Measurements from ENCODE around the gene CPT1A.

CPT1A gene

GRCh38 chr11:68852628-68853027 lies 10.9 kb upstream of the CPT1A start:
- no peak for DNase-seq

DNA sequence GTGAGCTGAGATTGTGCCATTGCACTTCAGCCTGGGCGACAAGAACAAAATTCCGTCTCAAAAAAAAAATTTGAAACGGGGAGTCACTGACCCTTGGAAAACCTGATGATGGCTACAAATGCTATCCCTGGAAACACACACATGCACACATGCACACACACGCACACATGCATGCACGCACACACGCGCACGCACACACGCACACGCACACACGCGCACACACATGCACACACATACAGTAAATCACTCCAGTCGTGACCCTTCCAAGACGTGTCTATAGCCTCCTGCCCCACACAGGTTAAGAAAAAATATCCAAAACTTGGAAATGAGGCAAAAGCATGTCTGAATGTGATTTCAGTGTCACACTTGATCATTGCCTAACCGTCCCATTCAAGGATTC lies 6.7 kb upstream of the CPT1A start:
- DNase-seq = no peak

GRCh38 chr11:68847395-68847794 lies 5.7 kb upstream of the CPT1A start:
- DNase-seq = no peak

- DNase-seq = no peak
These were observed 3.8 kb upstream of the CPT1A start for GRCh38 chr11:68845351-68846002.

DNA sequence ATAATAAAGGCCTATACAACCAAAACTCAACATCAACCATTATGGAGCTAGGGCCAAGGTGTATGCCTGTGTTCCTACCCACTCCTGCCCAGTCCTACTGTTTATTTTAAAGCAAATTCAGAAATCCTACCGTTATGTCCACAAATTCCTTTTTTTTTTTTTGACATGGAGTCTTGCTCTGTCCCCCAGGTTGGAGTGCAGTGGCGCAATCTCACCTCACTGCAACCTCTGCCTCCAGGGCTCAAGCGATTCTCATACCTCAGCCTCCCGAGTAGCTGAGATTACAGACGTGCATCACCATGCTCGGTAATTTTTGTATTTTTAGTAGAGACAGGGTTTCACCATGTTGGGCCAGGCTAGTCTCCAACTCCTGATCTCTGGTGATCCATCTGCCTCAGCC lies 3.1 kb upstream of the CPT1A start:
- no peak for DNase-seq

DNA sequence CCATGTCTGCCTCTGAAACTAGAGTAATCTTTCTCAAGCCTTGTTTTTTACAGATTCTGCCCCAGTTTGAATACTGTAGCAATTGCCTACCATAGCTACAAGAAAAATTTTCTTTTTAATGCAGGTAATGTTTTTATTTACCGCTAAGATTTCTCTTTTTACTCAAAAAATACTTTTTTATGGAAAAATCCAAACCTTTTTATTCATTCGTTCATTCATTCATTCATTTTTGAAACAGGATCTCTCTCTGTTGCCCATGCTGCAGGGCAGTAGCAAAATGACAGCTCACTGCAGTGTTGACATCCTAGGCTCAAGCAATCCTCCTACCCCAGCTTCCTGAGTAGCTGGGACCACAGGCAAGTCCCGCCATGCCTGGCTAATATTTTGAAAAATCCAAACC lies 2.7 kb upstream of the CPT1A start:
- DNase-seq = no peak

DNA sequence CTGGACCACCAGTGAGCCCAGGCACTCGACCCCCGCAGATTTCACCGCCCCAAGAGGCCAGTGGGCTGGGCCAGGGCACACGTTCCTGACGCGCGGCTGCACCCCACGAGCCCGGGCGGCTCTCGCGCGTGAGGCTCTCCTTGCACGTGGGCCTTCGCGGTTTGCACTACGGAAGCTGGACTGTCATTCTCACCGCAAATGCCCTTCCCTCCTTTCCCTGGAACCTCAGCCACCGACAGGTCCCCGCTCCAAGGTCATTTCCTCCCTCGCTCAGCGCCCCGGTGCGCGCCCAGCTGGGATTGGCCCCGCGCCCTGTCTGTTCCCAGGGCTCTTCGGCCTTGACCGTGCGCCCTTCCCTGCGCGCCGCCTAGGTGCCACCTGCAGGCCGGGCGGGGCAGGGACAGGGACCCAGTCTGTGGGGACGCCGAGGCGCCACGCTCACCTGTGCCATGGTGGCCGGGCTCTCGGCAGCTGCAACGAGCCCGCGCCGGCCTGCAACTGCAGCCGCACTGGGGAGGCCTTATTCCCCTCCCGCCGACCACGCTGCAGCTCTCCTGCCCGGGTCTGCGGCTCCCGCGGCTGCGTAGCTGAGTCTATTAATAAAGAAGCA lies 2.1 kb upstream of the CPT1A start:
- DNase-seq = peak; percentile 83

- DNase-seq = peak; percentile 53
These were observed 1.4 kb upstream of the CPT1A start for GRCh38 chr11:68843052-68843561.

DNA sequence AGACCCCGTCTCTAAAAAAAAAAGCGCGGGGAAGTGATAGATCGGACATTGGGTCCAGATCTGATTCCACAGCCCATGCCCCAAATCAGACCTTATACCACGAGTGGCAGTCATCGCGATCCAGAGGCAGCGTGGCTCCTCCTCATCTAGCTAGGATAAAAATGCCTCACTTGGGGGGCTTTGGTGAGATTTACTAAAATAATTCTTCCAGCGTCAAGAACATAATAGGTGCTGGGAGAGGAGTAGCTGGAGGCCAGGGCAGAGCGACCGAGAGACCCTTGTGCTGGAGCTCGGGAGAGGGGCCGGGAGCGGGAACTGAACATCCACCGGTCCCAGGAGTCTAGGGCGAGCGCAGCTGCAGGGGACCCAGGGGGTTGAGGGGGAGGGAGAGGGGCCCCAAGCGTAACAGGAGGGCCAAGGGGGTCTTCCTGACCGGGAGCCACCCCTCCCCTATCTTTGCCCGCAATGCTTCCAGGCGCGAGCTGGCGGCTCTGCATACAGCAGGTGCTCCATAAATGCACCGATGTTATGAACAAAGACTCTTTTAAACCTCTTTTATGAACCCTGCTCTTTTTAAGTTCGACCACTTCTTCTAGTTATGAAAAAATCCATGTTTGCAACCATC lies 823 bp upstream of the CPT1A start:
- no peak for DNase-seq

DNA sequence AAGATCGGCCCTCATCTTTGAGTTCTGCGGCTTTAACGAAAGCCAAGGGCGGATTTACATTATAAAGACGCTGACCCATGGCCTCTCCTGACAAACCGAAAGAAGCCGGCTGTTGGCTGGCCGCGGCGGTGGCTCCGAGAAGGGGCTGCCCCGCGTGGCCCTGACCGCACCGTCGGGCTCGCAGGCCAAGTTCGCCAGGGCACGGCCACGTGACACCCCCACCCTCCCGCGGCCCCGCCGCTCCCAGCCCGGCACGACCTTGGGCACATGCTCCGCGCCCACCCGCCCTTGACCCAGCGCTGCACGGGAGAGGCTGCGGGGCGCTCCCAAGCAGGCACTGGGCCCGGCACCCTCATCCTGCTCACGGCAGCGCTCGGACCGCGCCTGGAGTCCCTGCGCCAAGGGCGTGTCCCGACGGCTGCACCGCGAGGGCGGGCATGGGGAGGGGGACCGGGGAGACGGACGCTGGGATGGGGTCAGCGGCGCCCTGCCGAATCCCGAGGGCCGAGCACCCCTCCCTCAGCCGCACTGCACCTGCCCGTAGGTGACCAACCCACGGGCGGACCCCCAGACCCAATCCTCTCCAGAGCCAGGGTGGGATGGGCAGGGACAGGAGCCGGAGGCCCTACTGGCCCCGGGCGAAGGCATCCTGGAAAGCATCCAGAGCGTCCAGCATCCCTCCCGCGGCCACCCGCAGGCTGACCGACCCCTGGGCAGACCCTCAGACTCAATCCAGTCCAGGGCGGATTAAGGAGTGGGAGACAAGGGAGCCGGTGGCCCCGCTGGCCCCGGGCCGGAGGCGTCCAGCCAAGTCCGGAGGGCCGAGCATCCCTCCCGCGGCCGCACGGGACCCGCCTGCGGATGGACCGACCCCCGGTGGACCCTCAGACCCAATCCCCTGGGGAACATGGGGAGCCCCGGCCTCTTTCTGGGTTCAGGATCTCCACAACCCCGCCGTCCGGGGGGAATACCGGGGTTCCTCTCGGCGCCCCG lies 759 bp downstream of the CPT1A start:
- DNase-seq = no peak

- DNase-seq = no peak
These were observed 1.6 kb downstream of the CPT1A start for GRCh38 chr11:68839911-68840641.

GRCh38 chr11:68839054-68839865 lies 2.5 kb downstream of the CPT1A start:
- peak; percentile 95 for DNase-seq

DNA sequence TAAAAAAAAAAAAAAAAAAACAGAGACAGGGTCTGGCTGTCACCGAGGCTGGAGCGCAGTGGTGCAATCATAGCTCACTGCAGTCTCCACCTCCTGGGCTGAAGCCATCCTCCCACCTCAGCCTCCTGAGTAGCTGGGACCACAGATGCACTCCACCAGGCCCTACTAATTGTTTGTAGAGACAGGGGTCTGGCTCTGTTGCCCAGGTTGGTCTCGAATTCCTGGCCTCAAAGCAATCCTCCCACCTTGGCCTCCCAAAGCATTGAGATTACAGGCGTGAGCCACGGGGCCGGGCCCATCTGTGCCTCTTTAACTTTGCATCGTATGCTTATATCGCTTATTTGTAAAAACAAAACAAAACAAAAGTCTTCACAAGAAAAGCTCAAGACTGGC lies 3.1 kb downstream of the CPT1A start:
- no peak for DNase-seq

- DNase-seq = no peak
These were observed 3.8 kb downstream of the CPT1A start for GRCh38 chr11:68837583-68838571.

- no peak for DNase-seq
These were observed 6.0 kb downstream of the CPT1A start for GRCh38 chr11:68835749-68836148.

DNA sequence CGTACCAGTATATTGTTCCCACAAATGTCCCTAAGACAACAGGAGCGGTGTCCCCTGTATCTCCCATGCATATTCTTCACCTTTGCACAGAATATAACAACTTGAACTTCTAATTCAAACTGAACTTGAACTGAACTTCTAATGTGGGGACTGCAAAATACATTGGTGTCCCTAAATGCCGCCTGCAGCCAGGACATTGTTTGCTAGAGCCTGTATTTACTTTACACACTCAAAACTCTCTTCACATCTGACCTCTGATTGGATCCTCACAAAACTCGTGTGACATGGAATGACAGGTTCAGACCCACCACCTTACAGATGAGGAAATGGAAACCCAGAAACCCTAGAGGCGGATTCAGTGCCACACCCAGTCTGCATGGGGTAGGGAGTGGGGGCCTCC lies 6.4 kb downstream of the CPT1A start:
- no peak for DNase-seq

- DNase-seq = no peak
These were observed 9.1 kb downstream of the CPT1A start for GRCh38 chr11:68832476-68833181.

DNA sequence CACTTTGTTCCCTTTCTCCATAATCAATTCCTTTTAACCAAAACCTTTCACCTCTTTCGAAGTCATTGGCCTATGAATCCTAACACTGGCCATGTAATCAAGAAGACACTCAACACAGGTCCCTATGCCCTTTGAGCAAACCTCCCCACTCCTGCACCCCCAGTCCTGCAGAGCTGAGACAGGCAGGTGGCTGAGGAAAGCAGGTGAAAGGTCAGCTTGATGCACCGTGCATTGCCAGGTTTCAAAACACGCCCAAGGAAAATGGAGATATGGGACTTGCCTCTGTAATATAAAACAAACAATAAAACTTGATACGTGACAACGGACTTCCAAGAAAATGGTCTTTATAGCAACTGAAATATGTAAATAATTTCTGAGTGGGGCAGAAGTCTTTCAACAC lies 10.6 kb downstream of the CPT1A start:
- DNase-seq = no peak

DNA sequence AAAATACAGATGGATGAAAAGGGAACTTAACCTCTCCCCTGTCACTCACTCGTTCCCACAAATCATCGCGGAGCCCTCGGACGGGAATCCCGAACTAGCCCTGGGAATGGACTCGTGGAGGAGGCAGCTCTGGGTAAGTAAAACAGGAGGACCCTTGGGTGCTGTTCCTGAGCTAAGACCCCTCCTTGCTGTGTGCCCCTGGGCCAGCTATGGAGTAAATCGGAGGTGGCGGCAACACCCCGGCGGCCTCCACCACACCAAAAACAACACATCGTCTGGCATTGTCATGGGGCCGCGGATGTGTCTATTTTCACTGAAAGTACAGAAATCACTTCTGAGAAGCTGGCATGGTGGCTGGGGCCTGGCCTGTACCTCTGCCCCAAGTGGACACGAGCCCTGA lies 12.1 kb downstream of the CPT1A start:
- no peak for DNase-seq

DNA sequence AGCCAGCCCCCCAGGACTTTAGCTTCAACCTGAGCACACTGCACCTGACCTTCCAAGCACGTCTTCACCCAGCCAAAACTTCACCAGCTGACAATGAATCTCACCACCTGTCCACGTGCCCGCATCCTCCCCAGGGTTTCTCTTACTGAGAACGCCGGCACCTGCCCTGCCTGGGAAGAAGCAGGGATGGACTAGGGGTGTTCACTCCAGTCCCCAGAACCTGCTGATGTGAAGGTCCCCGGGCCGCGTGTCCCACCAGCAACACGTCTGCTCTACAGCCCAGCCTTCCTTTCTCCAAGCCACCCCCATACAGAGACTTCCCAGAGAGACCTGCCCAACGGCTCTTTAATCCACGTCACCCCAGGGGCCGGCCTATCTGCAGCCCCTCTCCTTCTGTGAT lies 12.8 kb downstream of the CPT1A start:
- DNase-seq = no peak

All from activated CD4-positive, alpha-beta T cell treated with anti-CD3 and anti-CD28 coated beads, Interleukin-2, amount 50 U/mL, for 16 hours (primary cell).